Lung (tissue), 12 donors: ENCODE results near the gene CEPT1. TPM values are rescaled to one million over a fixed set of nuclear protein-coding genes. Genes with fewer than 3 reads are reported as not detected.

ENCODE experiments used
- ATAC-seq: fragments of 200-7000 bp; cut with Tn5 transposase; one replicate; pipeline ENCODE4 v1.9.1; 2020; ENCODE audit warnings: moderate number of reproducible peaks; ENCODE audit not compliant: insufficient read depth, low FRiP score
- DNase-seq, 3 donors: peaks; one replicate each; pipeline ENCODE4 v3.0.0-alpha.2; 2013 to 2017
- H3K27ac ChIP-seq, 2 donors: one replicate each; pipeline ENCODE4 v1.5.1; 2013; ENCODE audit warnings: mild to moderate bottlenecking in 2 of 2, moderate library complexity in 2 of 2, control low read depth in 1 of 2, inconsistent platforms in 1 of 2, low read depth in 1 of 2, low read length in 1 of 2
- H3K27me3 ChIP-seq, 3 donors: one replicate each; pipeline ENCODE4 v1.5.1; 2013; ENCODE audit warnings: low read length in 2 of 3; ENCODE audit not compliant: control insufficient read depth in 3 of 3, insufficient read depth in 3 of 3
- H3K36me3 ChIP-seq, 4 donors: one replicate each; pipeline ENCODE4 v1.5.1; 2013; ENCODE audit warnings: low read length in 4 of 4, mild to moderate bottlenecking in 1 of 4, moderate library complexity in 1 of 4; ENCODE audit not compliant: control insufficient read depth in 4 of 4, insufficient read depth in 4 of 4
- H3K4me1 ChIP-seq, 5 donors: one replicate each; pipeline ENCODE4 v1.5.1; 2013; ENCODE audit warnings: low read length in 5 of 5, mild to moderate bottlenecking in 2 of 5, moderate library complexity in 1 of 5; ENCODE audit not compliant: control insufficient read depth in 5 of 5, insufficient read depth in 5 of 5
- H3K4me3 ChIP-seq: one replicate; pipeline ENCODE4 v1.5.1; 2013; ENCODE audit warnings: mild to moderate bottlenecking, control low read depth, moderate library complexity
- H3K9ac ChIP-seq, 2 donors: one replicate each; pipeline ENCODE4 v1.5.1; 2013; ENCODE audit warnings: low read length in 2 of 2, control low read depth in 1 of 2; ENCODE audit not compliant: insufficient read depth in 1 of 2
- H3K9me3 ChIP-seq, 4 donors: one replicate each; pipeline ENCODE4 v1.5.1; 2013; ENCODE audit warnings: low read length in 3 of 4, mild to moderate bottlenecking in 1 of 4, moderate library complexity in 1 of 4; ENCODE audit not compliant: control insufficient read depth in 4 of 4, insufficient read depth in 3 of 4
- CTCF ChIP-seq: IDR thresholded peaks from 2 replicates; pipeline ENCODE4 v1.5.1; 2012; ENCODE audit warnings: mild to moderate bottlenecking; ENCODE audit errors: control extremely low read depth, extremely low read depth
- WGBS, 2 donors: extraction: QIAGEN DNeasy Blood & Tissue Kit; methylation state at CpG; one replicate each; pipeline ENCODE4 v1.1.7; 2013; 5-methylcytosine and 5-hydroxymethylcytosine counted together
- polyA plus RNA-seq, 2 donors: library from polyadenylated mRNA; stranded (reverse); fragments of 200-250 nt; gene quantifications; one replicate each; pipeline ENCODE4 v1.2.1, GENCODE V29; 2013
- total RNA-seq, 2 donors: library from RNA; depleted of rRNA in 1 of 2; stranded (reverse); fragments of >200 nt in 1 of 2; gene quantifications; one replicate each; pipeline ENCODE4 v1.2.1, GENCODE V29; 2014 to 2021
- donor health status: control.
- donor health status: control.
- donor health status: Bipolar disorder and iron deficiency.
- donor health status: healthy.
- donor health status: DM: yes; HTN: yes; CAD: no.

Gene CEPT1
- total and polyA plus RNA-seq, 4 donors, result 18.6 to 71.2 (median 26.2) TPM

- Histone ChIP-seq H3K27me3 (no peaks in the 10 kb centered on the region), H3K36me3 (peaks cover 0 to 3% (median 1%) of the 10 kb centered on the region in 4 donors), H3K9me3 (no peaks in the 10 kb centered on the region), H3K4me1 (peaks cover 0 to 24% (median 6%) of the 10 kb centered on the region in 5 donors), H3K27ac (no peak overlapping the region), H3K9ac (peak overlapping the region in 1 of 2 donors; percentile 91), H3K4me3 (no peak overlapping the region)
- ATAC-seq, result no peak
- no peak for TF ChIP-seq CTCF
- DNase-seq, result no peak
- WGBS, 2 donors, result 38 to 40% methylated on average over 5 of the region's 5 CpGs
Measured at GRCh38 chr1:111141245-111142220, 1.5 kb downstream of the CEPT1 start.

DNA sequence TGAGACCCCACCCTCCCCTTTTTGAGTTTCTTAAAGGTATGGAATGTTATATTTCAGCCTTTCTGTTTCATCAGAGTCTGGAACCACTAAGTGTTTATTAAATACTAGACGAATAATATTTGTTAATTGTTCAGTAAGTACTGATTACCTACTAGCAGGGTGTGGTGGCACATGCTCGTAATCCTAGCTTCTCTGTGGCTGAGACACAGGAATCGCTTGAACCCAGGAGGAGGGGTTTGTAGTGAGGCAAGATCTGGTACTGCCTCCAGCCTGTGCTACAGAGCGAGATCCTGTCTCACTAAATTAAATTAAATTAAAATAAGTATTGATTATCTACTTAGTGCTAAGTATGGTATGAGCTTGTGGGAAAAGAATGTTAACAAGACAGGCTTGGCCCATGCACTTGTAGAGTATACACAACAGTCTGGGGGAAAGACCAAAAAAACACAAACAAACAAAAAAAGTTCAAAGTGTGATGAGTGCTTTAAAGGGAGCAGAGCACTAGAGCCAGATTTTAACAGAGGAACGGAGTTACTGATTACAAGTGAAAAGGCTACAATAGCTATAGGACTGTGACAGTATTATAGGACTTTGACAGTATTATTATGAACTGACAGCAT lies 2.4 kb downstream of the CEPT1 start:
- ATAC-seq (no peak), DNase-seq (no peak)
- peak overlapping the region in 1 of 2 donors; percentile 36 for H3K9ac ChIP-seq
- peaks cover 0 to 3% (median 1%) of the 10 kb centered on the region in 4 donors for H3K36me3 ChIP-seq
- H3K27ac ChIP-seq, result no peak overlapping the region
- no peak for TF ChIP-seq CTCF
- peaks cover 0 to 24% (median 6%) of the 10 kb centered on the region in 5 donors for H3K4me1 ChIP-seq
- no peaks in the 10 kb centered on the region for H3K9me3 ChIP-seq
- H3K4me3 ChIP-seq, result no peak overlapping the region
- no peaks in the 10 kb centered on the region for H3K27me3 ChIP-seq
- 59 to 77% methylated on average over 5 of the region's 5 CpGs for WGBS, 2 donors

DNA sequence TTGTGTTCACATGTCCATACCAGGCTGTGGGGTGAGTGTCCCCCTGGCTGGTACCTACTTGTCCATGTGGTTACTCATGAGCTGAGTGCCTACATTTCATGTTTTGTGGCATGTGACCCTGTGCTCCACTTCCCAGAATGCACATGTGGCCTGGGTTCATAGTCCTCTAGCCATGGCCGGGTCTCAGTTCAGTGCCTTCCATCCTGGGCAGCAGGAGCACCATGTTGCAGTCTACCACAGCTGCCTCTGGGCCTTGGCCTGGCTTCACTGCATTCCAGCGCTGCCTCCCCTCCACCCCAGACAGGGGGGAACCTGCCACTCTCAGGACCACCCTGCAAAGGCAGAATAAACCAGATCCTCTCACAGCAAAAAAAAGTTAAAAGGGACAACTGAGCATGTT lies 5.5 kb downstream of the CEPT1 start:
- Histone ChIP-seq H3K27ac (no peak overlapping the region), H3K27me3 (no peaks in the 10 kb centered on the region), H3K4me3 (no peak overlapping the region), H3K9ac (no peak overlapping the region), H3K9me3 (no peaks in the 10 kb centered on the region), H3K4me1 (peaks cover 0 to 12% (median 6%) of the 10 kb centered on the region in 5 donors), H3K36me3 (peaks cover 5 to 14% (median 10%) of the 10 kb centered on the region in 4 donors)
- ATAC-seq (no peak), DNase-seq (no peak)
- TF ChIP-seq CTCF, result no peak
- WGBS, 2 donors, result 94 to 97% methylated on average over 2 of the region's 2 CpGs
